VCaP (cell line): ENCODE data around the gene FAM124A.

Experiments used
- H3K27ac ChIP-seq: fragments of 450-650 bp; 2 replicates; pipeline ENCODE4 v1.5.1; 2017
- CTCF ChIP-seq: fragments of 450-650 bp; conservative IDR thresholded peaks from 2 replicates; pipeline ENCODE4 v1.5.1; 2017; ENCODE audit warnings: mild to moderate bottlenecking, moderate library complexity

FAM124A gene

GRCh38 chr13:51222037-51222685 is at the start of gene FAM124A:
TSS of gene FAM124A (plus strand) at chr13:51222398. CDS start at chr13:51222502, 104 bp downstream.
- peak within 1 kb of the TSS; percentile 66 for H3K27ac ChIP-seq
- TF ChIP-seq CTCF, result peak; percentile 85

- no peak overlapping the region for H3K27ac ChIP-seq
- no peak for TF ChIP-seq CTCF
Observed at GRCh38 chr13:51175021-51175420, 47.2 kb upstream of the FAM124A start.

GRCh38 chr13:51175639-51176038 is 46.6 kb upstream of the FAM124A start:
- no peak for TF ChIP-seq CTCF

GRCh38 chr13:51177188-51177587 is 45.0 kb upstream of the FAM124A start:
- H3K27ac ChIP-seq, result no peak overlapping the region
- TF ChIP-seq CTCF, result no peak

More at GRCh38 chr13:51175639-51176038, 46.6 kb upstream of the FAM124A start:
- H3K27ac ChIP-seq, result no peak overlapping the region

GRCh38 chr13:51178456-51179074 is 43.6 kb upstream of the FAM124A start:
- H3K27ac ChIP-seq, result no peak overlapping the region
- no peak for TF ChIP-seq CTCF

- TF ChIP-seq CTCF, result no peak
- no peak overlapping the region for H3K27ac ChIP-seq
Observed at GRCh38 chr13:51179432-51179971, 42.7 kb upstream of the FAM124A start.

- no peak overlapping the region for H3K27ac ChIP-seq
- TF ChIP-seq CTCF, result no peak
Observed at GRCh38 chr13:51180853-51181511, 41.2 kb upstream of the FAM124A start.
